Thyroid gland (tissue), 4 donors: Measurements from ENCODE around the gene C9orf43.

ENCODE experiments used
- POLR2A ChIP-seq, 2 donors: fragments of 450-650 bp; IDR thresholded peaks; one replicate each; pipeline ENCODE4 v1.6.1; 2017; ENCODE audit warnings: antibody characterized with exemption in 2 of 2, mild to moderate bottlenecking in 2 of 2, moderate library complexity in 1 of 2
- TF ChIP-seq, protein P1 (sequence below), 6 experiments: fragments of 200-600 bp in 3 of 6; fragments of 450-650 bp in 3 of 6; sonication (generic) in 3 of 6; IDR thresholded peaks; one replicate each; pipeline ENCODE4 v1.5.1; 2016 to 2019; ENCODE audit warnings: antibody characterized with exemption in 6 of 6, mild to moderate bottlenecking in 2 of 6, inconsistent platforms in 1 of 6, moderate library complexity in 1 of 6

DNA sequence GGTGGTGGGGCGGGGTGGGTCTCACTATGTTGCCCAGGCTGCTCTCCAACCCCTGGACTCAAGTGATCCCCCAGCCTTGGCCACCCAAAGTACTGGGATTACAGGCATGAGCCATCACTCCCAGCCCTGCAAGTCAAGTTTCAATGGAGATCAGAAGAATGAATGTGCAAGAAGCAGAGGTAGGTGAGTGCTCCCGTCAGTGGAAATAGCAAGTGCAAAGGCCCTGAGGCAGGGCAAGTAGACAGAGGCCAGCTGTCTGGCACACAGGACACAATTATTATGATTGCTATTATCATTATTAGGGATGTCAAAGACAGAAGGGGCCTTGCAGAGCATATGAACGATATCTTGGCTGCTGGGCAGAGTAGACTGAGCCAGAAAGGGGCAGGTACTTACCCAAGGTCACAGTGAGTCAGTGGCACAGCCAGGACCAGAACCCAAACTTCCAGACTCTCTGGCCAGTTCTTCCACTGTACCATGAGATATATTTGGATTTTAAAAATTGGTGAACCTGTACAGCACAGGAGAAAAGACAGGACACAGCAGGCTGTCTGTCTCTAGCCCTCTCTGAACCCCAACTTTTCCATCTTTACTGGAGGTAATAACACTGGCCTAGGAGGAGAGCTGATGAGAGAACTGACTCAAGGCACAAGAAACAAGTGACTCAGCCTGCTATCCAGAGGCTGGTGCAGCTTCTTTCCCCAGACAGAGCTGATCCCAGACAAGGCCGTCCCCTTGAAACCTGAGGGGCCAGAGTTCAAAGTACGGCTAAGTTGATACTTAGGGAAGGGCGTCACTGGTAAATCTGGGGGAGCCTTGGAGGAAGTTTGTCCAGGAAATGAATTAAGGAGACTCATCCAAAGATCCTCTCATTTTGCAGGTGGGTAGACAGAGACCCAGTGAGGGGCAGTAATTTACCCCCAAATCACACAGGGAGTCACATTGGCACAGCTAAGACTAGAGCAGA lies 35.2 kb upstream of the C9orf43 start:
- TF ChIP-seq, protein P1, sequence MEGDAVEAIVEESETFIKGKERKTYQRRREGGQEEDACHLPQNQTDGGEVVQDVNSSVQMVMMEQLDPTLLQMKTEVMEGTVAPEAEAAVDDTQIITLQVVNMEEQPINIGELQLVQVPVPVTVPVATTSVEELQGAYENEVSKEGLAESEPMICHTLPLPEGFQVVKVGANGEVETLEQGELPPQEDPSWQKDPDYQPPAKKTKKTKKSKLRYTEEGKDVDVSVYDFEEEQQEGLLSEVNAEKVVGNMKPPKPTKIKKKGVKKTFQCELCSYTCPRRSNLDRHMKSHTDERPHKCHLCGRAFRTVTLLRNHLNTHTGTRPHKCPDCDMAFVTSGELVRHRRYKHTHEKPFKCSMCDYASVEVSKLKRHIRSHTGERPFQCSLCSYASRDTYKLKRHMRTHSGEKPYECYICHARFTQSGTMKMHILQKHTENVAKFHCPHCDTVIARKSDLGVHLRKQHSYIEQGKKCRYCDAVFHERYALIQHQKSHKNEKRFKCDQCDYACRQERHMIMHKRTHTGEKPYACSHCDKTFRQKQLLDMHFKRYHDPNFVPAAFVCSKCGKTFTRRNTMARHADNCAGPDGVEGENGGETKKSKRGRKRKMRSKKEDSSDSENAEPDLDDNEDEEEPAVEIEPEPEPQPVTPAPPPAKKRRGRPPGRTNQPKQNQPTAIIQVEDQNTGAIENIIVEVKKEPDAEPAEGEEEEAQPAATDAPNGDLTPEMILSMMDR (IDR thresholded peaks at IDR 0.05) = no peak
- no peak for TF ChIP-seq POLR2A (IDR thresholded peaks at IDR 0.05)
